Glomerular visceral epithelial cell (primary cell): Measurements from ENCODE around the gene CXCR3.
"Not testable (repeated sequence)": the region's sequence is repeated elsewhere in the genome, so short reads cannot be mapped to it uniquely, and the experiment has no call there.

Source experiments
- DNase-seq: peaks from one replicate; pipeline ENCODE4 v3.0.0-alpha.2; 2016; ENCODE audit errors: extremely low spot score

The CXCR3 gene

GRCh38 chrX:71609095-71609750 is 9.1 kb downstream of the CXCR3 start:
- DNase-seq = no peak

GRCh38 chrX:71607488-71607887 is 10.8 kb downstream of the CXCR3 start:
- no peak for DNase-seq

- no peak for DNase-seq
Observed at GRCh38 chrX:71606536-71607216, 11.6 kb downstream of the CXCR3 start.

- no peak for DNase-seq
Observed at GRCh38 chrX:71604796-71605568, 13.3 kb downstream of the CXCR3 start.

GRCh38 chrX:71604141-71604540 is 14.2 kb downstream of the CXCR3 start:
- DNase-seq = no peak

- DNase-seq = no peak
Observed at GRCh38 chrX:71603618-71604017, 14.7 kb downstream of the CXCR3 start.

GRCh38 chrX:71599965-71600364 is 18.3 kb downstream of the CXCR3 start:
- no peak for DNase-seq

- DNase-seq = not testable (repeated sequence)
Observed at GRCh38 chrX:71593210-71593609, 25.1 kb downstream of the CXCR3 start.

- DNase-seq = no peak
Observed at GRCh38 chrX:71586929-71587328, 31.4 kb downstream of the CXCR3 start.

GRCh38 chrX:71581210-71581609 is 37.1 kb downstream of the CXCR3 start:
- no peak for DNase-seq

- no peak for DNase-seq
Observed at GRCh38 chrX:71579990-71580380, 38.3 kb downstream of the CXCR3 start.

GRCh38 chrX:71579136-71579989 is 38.9 kb downstream of the CXCR3 start:
- no peak for DNase-seq

- no peak for DNase-seq
Observed at GRCh38 chrX:71578253-71579135, 39.8 kb downstream of the CXCR3 start, which contains the start of gene GCNA. Gene GCNA (plus strand): TSS chrX:71578437. CDS start chrX:71580822, 2,385 bp downstream.

- DNase-seq = no peak
Observed at GRCh38 chrX:71577682-71578081, 40.6 kb downstream of the CXCR3 start.

- DNase-seq = no peak
Observed at GRCh38 chrX:71573590-71573989, 44.7 kb downstream of the CXCR3 start.

- not testable (repeated sequence) for DNase-seq
Observed at GRCh38 chrX:71571390-71571789, 46.9 kb downstream of the CXCR3 start.
